GF-D8 (cell line): ENCODE data around the gene PSMD13.
A peak's percentile ranks its signal among the peaks of the same experiment; 100 is the strongest.
"Not testable (repeated sequence)": the region's sequence is repeated elsewhere in the genome, so short reads cannot be mapped to it uniquely, and the experiment has no call there.

ENCODE experiments used
- DNase-seq: peaks from one replicate; lab custom pipeline; 2025; lab: John Stamatoyannopoulos, UW

Gene PSMD13

DNA sequence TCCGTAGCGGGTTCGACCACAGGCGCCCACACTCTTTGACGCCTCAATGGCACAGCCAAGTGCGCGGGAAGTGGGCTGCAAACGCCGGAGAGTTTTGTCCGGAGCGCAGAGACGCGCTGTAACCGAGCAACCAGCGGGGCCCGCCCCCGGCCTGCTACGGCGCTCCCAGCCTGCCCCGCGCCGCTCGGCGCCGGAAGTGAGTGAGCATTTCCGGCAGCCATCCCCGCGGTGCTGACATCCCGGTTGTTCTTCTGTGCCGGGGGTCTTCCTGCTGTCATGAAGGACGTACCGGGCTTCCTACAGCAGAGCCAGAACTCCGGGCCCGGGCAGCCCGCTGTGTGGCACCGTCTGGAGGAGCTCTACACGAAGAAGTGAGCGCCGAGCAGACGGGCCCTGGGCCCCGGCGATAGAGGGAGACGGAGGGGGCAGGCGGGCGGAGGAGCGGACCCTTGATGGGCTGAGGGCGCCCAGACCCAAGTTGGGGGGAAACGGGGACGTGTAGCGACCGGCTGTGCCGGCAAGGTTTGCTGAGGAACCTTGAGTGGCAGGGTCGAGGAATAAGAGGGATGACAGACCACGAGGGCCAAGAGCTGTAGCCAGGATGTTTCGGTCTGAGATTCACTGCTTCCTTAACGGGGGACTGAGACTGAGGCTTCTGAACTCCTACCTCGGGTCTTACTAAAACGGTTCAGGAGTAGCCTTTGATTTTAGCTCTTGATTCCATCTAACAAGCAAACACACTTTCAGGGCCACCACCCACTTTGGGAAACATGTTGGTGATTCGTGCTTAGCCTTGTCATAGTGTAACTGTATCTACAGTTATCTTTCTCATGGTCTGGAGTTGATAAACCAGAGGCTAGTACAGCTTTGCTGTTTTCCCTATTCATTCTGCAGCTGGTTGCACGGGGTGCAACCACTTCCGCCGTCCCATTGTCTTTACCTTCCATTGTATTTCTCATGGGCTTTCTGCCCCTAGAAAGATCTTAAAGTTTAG is at the start of gene PSMD13:
Gene PSMD13, plus strand, starts transcription at position 203 of the 994 bp plus-strand sequence. Its CDS starts 74 bp downstream, at position 277.
- DNase-seq: peak; percentile 5

DNA sequence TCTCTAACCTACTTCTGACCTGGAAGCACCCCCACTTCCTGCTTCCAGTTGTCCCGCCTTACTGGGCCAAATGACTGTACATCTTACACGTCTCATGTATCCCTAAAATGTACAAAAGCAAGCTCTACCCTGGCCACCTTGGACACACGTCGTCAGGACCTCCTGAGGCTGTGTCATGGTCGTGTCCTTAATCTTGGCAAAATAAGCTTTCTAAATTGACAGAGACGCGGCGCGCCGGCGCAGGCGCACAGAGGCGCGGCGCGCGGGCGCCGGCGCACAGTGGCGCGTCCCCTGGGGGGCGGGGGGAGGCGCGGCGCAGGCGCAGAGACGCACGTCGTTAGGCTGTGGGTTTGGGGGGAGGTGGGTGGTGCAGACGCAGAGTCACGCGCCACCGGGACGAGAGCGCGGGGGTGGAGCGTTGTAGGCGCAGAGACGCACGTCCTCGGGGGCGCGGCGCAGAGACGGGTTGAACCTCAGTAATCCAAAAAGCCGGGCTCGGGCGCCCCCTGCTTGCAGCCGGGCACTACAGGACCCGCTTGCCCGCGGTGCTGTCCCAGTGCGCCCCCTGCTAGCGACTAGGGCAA is 47.5 kb upstream of the PSMD13 start:
- not testable (repeated sequence) for DNase-seq

DNA sequence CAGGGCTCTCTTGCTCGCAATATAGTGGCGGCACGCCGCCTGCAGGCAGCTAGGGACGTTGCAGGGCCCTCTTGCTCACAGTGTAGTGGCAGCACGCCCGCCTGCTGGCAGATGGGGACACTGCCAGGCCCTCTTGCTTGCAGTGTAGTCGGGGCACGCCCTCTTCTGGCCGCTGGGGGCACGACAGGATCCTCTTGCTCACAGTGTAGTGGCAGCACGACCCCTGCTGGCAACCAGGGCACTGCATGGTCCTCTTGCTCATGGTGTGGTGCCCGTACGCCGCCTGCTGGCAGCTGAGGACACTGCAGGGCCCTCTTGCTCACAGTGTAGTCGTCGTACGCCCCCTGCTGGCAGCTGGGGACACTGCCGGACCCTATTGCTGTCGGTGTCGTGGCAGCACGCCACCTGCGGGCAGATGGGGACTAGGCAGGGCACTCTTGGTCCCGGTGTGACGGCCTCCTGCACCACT is 46.9 kb upstream of the PSMD13 start:
- DNase-seq: not testable (repeated sequence)

DNA sequence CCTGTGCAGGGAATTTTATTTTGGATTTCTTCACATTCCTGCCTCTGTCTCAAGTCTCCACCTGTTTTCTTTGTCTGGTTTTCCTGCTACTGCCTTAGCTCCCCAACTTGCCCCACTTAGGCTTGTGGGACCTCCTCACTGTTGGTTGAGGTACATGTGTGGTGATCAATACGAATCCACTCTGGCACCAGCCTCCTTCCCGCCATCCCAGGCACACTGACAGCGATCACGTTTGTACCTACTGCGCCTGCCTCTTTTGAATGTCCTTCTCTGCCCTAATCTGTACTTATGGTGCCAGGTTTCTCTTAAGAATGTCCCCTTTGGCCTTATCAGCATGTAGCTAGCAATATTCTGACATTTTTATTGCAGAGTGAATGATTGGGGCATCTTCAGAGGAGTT is 46.2 kb upstream of the PSMD13 start:
- DNase-seq: not testable (repeated sequence)

DNA sequence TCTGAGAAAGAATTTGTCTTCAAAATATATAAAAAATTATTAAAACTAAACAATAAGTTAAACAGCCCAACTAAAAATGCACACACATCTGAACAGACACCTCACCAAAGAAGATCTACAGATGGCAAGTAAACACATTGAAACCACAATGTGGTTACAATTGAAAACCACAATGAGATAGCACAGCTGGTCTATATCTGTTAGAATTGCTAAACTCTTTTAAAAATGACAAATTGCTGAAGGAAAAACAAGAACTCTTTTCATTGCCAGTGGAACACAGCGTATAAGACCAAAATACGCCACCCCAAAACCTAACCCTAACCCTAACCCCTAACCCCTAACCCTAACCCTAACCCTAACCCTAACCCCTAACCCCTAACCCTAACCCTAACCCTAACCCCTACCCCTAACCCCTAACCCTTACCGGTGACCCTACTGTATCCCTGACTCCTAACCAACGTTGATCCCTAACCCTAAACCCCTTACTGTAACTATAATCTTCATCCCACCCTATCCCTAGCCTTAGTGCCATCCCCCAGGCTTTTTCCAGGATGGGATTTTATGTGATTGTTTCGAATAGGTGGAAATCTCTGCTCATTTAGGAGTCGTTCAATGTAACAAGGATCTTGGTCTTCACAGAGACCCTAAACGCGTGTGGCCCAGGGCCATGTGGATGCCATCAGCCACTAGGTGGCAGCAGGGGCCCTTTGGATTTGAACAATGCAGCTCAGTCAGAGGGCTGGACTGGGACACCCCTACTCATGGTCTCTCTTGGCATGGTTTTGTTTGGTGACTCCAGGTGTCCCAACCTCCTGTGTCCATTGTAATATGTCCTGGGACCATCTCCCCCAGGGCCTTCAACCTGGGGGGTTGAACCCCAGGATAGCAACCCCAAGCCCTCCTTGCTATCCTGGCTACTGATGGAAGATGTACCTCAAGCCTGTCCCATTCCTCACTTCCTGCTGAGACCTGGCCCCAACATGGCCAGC is 45.0 kb upstream of the PSMD13 start:
- not testable (repeated sequence) for DNase-seq

DNA sequence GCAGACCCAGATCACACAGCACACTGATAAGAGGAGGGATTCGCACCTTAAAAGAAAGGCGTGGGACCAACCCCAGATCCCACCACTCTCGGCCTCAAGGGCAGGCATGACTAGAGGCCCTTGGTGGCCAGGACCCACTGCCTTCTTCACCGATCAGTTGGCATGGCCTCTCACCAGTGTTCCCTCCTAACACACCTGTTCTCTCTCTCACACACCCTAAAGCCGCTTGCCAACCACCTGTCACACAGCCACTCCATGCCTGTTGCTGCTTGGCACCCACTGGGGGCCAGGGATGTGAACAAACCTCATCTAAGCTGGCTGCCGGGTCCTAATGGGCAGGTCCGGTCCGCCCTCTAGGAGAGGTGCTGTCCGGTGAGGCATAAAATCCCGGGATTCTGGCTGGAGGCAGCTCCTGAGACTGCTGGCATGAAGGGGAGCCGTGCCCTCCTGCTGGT is 44.1 kb upstream of the PSMD13 start, which contains the start of gene SCGB1C1:
Gene SCGB1C1, plus strand, starts transcription at position 405 of the 455 bp plus-strand sequence. Its CDS starts 22 bp downstream, at position 427.
- not testable (repeated sequence) for DNase-seq

DNA sequence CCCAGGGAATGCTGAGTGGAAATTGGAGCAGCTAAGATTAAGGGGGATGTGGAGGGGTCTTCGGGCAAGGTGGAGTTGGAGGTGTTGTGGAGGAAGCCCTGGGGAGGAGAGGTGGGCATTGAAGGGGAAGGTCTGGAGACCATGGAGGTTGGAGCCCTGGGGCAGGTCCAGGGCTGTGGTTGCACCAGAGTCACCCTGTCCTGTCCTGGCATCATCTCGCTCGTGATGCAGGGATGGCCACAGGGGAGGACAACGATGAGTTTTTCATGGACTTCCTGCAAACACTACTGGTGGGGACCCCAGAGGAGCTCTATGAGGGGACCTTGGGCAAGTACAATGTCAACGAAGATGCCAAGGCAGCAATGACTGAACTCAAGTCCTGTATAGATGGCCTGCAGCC is 43.3 kb upstream of the PSMD13 start:
- DNase-seq: not testable (repeated sequence)

DNA sequence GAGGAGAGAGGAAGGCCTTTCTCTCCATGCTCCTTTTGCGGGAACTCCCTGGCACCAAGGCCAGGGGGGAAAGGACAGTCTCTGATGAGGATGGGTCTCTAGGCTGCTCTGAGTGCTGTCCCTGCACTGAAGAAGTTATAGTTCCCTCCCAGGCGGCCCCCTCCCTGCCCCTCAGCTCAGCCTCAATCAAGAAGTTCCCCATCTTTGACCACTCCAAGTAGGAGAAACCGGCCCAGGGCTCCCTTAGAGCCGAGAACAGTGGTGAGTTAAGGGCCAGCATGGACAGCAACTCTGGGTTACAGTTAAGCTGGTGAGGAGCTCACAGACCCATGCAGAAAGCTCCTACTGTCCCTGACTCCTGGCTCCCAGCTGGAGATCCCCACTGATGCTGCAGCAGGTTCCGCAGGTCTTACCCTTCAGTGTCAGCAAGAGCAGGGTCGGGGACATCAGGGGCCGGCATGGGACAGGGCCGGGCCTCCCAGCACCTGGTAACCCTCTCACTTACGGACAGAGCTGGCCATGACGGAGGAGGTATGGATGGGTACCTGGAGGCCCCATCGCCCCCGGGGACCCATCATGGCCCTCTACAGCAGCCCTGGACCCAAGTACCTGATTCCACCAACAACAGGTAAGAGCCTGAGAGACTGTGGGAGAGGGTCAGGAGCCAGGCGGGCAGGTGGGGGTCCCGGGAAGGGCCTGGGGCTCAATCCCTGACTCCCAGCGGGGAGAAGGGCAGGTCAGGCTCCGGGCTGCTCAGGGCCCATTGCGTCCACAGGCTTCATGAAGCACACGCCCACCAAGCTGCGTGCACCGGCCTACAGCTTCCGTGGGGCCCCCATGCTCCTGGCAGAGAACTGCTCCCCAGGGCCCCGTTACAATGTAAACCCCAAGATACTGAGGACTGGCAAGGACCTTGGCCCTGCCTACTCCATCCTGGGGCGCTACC is 39.7 kb upstream of the PSMD13 start:
- DNase-seq: no peak

DNA sequence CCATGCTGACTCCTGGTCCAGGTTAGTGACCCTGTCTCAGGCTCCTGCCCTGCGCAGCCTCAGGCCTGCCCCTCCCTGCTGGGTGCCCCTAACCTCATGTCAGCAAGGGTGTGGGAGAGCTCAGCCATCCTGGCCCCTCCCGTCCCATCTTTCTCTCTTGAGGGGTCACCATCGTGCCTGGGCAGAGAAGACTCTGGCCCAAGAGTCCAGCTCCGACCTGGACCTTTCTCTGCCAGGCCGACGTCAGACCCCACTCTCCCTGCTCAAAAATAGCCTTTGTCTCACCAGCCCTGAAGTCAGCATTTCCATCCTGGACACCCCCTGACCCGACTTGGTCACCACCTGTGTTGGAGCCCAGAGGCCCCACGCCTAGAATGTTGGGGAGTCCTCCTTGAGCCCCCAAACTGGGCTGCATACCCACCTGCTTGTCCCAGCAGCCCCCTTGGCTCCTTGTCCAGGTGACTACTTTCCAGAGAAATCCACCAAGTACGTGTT is 39.0 kb upstream of the PSMD13 start:
- no peak for DNase-seq

DNA sequence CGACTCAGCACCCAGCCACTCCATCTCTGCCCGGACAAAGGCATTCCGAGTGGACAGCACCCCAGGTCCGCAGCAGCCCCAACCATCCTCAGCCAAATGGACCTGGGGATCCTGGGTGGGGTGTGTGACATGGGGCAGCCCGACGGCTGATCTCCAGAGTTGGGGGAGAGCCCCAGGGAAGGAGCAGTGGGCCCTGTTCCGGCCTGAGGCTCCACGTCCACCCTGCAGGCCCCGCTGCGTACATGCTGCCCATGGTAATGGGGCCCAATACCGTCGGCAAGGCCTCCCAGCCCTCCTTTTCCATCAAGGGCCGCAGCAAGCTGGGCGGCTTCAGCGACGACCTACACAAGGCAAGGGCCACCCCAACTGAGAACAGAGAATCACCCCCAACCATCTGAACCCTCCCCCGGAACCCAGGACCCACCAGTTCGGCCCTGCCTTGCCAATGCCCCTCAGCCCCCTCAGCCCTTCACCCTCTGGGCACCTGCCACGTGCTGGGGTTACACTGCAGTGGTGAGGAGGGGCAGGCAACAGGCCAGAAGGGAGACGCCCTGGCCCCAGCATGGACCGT is 38.5 kb upstream of the PSMD13 start:
- no peak for DNase-seq

DNA sequence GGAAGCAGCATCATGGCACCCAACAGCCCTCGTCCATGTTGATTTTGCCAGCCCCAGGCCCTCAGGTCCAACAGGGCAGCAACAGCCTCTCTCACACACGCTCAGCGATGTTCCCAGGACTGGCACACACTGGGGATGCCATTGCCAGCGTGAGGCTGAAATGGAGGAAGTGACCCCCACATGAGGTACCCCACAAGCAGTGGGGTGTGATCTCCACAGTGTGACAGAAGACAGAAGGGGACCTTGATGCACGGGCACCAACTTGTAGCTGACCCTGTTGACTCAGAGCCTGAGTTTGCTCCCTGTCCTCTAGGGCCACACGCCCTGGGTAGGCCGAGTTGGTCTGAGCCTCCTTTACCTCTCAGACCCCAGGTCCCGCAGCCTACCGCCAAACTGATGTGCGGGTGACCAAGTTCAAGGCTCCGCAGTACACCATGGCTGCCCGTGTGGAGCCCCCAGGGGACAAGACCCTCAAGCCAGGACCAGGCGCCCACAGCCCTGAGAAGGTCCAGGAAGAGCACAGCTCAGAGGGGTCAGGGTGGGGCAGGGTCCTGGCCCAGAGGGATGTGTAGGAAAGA is 37.7 kb upstream of the PSMD13 start:
- DNase-seq: no peak

DNA sequence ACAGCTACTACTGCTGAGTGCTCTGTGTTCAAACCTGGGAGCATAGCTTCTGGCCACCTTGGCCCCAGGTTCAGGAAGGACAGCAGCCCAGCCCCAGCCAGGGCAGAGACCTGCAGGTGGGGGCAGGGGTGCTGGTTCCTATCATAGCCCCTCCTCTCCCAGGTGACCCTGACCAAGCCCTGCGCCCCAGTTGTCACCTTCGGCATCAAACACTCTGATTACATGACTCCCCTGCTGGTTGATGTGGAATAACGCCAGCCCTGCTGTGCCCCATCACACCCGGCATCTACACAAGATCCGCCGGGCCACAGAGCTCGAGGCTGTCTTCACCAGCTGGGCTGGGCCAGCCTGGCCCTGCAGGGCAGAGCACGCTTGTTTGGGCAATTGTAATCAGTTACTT is 37.0 kb upstream of the PSMD13 start:
- DNase-seq: no peak

DNA sequence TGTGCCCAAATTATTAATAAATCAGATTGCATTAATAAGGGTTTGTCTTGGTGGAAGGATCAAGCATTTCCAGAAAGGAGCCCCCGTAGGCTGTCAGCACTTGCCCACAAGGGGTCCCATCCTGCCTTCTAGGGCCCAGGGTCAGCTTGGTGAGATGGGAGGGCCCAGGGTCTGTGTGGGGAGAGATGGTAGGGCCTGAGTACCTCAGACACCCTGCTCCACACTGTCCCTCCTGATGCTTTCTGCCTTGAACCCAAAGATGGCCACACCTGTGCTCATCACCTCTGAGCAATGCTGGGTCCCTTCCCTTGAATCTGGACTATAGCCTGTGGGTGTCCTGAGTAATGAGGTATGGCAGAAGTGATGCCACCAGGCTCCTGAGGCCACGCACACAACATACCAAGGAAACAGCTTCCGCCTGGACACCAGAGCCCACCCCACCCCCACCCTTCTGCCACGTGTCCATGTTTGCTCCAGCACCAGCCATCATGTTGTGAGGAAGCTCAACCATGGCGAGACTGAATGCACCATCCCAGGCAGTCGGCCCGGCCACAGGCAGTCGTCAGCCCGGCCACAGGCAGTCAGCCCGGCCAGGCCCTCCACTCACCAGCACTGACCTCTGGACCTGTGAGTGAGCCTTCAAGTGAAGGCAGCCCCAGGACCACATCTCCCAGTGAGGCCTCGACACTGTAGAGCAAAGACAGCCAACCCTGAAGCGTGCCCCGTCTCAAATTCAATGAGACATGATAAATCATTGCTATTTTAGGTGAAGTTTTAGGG is 36.4 kb upstream of the PSMD13 start:
- DNase-seq: no peak

DNA sequence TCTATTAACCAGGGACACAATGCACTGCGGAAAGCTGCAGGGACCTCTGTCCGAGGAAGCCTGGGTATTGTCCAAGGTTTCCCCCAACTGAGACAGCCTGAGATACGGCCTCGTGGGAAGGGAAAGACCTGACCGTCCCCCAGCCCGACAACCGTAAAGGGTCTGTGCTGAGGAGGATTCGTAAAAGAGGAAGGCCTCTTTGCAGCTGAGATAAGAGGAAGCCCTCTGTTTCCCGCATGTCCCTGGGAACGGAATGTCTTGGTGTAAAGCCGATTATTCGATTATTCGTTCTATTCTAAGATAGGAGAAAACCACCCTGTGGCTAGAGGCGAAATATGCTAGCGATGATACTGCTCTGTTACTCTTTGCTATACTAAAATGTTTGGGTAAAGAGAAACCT is 34.8 kb upstream of the PSMD13 start:
- DNase-seq: peak; percentile 3

DNA sequence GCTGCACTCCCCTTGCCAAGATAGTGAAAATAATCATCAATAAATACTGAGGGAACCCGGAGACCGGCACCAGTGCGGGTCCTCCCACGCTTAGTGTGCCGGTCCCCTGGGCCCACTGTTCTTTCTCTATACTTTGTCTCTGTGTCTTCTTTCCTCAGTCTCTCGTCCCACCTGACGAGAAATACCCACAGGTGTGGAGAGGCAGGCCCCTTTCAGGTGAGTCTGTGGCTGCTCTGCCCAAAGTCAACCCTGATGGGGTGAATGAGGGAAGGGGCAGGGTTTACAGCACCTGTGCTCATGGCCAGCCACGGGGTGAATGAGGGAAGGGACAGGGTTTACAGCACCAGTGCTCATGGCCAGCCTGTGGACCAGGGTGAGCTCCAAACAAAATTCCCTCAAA is 34.3 kb upstream of the PSMD13 start:
- no peak for DNase-seq

DNA sequence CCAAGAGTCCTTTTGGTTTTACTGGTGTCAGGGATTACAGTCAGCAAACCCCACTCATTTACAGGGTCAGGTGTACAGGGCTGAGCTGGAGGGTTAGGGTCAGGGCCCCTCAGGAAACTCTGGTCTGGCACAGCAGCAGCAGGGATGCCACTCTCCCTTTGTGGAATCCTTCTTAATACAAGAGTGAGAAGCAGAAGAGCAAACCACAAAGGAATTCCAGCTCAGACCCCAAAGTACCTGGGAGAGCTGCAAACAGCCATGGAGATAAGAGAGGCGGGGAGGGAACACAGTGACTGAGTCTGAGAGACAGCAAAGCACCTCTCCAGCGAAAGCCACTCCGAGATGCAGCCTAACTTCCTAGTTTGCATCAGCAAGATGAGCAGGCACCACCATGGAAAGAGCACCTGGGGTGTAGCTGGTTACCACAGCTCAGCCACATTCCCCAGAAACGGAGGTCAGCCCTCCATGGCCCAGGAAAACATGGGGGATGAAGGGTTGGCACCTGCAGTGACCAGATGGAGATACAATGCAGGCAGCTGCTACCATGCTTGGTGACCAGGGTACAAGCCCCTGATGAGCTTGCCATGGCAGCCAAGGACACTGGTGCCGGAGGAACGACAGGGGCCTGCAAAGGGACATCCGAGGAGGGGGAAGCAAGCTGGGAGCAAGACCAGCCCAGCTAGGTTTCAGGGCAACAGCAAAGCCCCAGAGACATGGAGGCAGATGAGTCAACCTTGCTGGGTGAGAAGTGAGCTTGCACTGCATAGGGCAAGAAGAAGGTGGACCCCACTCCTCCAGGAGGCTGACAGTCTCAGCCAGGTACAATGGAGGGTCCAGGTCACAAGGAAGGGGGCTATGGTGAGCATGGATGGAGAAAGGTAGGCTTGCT is 33.5 kb upstream of the PSMD13 start:
- no peak for DNase-seq

DNA sequence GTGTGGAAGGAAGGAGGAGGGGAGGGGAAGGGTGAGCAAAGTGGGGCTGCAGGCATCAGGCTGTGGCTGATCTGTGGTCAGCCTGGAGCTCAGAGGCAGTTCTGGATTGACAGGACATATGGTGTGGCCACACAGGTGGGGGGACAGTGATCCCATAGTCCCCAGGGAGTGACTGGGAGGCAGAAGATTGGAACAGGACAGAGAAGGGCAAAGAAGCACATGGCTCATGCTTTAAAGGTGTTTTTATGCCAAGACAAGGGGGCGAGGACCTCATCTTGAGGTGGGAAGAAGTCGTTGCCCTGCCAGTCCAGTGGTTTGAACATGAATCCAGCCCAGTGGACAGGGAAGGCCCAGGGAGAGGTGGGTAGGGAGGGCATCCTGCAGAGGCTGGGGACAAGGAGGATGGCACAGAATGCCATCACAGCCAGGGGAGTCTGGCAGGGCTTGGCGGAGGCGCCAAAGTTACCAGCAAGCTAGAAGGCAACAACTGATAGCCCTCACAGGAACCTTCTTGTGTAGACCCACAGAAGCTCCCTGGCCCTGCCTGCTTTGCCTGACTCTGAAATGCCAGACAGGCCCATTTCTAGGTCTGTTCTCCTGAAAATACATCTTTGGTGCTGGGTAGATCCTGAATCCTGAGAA is 32.7 kb upstream of the PSMD13 start:
- DNase-seq: no peak
